NCI-H128 (cell line): ENCODE measurements around the gene ETV6.

Experiments
- DNase-seq: peaks from one replicate; lab custom pipeline; 2025; ENCODE audit not compliant: unreplicated experiment; lab: John Stamatoyannopoulos, UW

ETV6 gene

DNA sequence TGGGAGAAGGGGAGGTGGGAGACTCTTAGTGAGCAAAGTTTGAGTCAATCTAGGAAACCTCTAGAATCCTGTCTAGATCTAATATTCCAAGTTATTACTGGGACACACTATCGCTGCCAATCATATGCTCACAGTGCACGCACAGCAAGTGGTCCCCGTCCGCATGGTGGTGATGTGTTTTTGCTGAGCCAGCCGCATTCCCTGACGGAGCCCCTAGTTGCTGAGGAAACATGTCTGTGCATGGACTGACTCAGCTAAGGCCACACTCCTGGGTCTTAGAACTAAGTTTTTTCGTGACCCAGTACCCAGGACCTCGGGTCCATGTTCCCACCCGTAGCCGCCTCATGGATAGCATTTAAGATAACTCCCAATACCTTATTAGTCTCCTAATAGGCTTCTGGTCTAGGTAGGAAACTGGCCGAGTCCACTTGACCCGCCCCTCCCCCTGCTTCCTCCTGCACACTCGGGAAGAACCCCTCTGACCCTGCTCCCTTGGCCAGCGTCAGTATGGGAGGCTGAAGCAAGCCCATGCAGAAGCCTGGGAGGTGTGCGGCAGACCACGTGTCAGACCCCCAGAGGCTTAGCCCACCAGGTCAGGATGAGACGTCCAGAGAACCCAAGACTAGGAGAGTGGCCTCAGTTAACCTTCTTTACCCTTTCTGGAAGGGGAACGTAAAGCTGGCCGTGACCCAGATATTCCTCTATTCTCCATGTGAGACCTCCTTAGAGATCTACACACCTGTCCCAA is 200.5 kb downstream of the ETV6 start:
- no peak for DNase-seq

DNA sequence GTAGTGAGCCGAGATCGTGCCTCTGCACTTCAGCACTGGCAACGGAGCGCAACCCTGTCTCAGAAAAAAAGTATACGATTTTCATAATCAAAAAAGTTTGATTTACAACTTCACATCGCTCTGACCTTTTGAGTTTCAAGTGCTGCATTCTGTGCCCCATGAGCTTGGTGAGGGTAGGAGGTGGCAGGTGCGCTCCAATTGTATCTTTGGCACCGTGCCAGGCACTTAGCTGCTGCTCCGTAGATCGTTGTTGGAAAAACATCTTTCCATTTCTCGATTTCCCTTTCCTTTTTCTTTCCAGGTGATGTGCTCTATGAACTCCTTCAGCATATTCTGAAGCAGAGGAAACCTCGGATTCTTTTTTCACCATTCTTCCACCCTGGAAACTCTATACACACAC is 203.7 kb downstream of the ETV6 start:
- peak; percentile 91 for DNase-seq

GRCh38 chr12:11854011-11854499 is 204.6 kb downstream of the ETV6 start:
- no peak for DNase-seq

DNA sequence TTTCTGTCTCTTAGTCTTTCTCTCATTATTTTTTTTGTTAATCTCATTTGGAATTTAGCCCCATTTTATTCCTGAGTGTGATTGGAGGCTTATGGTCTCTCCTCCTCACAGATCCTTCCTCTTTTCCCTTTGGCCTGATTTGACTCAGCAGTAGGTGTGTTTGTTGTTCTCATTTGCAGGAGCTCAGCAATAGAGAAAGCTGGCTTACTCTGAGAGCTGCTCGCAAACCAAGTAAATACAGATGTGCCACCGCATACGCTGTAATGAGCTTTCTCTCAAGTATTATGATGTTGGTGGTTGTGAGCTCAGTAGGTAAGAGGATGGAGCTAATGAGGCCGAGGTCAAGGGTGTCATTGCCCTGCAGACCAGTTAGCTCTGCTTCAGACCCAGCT is 206.5 kb downstream of the ETV6 start:
- DNase-seq: no peak

DNA sequence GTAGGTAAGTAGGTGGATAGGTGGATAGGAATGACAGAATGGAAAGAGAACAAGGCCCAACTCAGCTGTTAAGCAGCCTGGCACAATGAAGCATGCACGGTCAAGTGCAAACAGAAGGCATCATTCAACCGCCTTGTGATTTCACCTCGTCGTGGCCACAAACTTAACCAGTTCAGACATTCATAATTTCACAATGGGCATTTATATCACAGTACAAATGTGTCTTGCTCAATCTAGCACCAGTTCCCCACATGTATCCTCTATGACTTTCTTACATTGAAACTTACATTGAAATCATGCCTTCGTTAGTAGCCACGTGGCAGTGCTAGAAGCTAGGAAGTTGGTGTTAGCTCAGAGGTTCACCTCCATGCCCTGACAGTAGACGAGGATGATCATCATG is 207.5 kb downstream of the ETV6 start:
- DNase-seq: no peak

DNA sequence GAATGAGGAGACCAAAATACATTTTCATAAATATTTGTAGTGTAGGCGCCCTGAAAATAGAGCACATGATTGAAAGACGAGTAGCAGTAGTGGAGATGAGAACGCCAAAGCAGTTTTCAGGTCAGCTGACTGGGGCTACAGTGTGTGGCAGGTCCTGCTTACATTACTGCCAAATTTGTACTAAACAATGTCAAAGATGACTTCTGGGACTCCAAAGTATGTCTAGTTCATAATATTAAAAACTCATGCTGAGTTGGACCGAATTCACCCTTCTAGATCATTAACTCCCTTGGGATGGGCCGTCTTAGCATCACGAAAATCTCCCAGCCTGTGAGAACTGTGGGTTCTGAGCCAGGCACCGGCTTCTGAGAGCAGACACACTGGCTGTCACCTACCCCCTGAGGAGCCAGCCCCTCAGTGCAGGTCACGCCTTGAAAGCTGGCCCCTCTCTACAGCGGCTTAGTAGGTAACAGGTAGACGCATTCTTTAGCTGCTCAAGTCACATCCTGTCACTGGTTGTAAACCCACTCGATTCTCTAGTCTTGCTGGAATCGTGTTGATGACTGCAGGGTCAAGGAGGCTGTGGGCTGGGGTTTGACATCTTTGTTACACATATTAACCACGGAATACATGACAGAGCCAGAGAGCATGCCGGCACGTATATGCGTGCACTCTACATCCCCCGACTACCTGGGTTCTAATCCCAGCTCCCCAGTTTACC is 210.4 kb downstream of the ETV6 start:
- no peak for DNase-seq

- DNase-seq: no peak
Observed at GRCh38 chr12:11861155-11861863, 211.8 kb downstream of the ETV6 start.

DNA sequence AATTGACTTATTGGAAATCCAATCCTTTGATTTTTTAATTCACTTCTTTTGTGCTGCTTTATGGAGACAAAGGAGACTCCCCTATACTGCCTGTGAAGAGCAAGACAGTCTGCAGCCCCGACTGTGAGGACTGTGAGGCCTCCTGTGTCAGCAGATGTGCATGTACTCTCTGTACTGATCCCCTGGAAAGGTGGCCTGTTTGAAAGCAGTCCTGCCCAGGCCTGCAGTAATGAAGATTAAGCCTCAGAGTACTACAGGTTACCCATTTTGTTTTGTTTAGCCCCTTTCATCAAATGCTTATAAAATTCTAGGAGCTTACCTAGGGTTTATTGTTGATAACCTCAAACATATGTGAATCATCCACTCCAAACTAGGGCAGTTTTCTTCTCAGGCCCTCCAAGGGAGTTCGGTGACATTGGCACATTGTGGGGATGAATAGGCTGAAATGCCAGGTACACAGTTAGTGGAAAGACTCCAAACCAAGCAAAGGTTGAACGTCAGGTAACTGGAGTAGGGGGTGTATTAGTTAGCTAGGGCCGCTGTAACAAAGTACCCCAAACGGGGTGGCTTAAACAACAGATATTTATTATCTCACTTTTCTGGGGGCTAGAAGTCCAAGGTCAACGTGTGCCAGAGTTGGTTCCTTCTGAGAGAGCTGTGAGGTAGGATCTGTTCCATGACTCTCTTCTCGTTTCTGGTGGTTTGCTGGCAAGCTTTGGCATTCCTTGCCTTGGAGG is 212.6 kb downstream of the ETV6 start:
- no peak for DNase-seq

DNA sequence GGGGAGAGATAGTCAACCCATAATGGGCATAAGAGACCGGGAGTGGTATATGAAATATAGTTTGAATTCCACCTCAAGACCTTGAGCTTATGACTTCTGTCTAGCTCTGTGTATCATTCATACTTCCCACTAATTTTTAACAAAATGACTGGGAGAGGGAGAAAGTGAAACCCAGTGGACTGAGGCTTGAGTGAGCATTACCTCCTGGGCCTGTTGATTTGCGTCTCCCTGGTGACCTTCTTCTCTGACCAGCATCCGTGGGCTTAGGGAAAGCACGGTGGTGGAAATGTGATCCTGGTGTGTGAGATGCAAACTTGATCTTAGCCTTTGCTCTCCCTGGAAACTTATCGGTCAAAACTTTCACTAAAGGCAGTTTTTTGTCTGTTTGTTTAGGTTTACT is 213.3 kb downstream of the ETV6 start:
- DNase-seq: no peak

GRCh38 chr12:11863478-11863906 is 214.0 kb downstream of the ETV6 start:
- no peak for DNase-seq

DNA sequence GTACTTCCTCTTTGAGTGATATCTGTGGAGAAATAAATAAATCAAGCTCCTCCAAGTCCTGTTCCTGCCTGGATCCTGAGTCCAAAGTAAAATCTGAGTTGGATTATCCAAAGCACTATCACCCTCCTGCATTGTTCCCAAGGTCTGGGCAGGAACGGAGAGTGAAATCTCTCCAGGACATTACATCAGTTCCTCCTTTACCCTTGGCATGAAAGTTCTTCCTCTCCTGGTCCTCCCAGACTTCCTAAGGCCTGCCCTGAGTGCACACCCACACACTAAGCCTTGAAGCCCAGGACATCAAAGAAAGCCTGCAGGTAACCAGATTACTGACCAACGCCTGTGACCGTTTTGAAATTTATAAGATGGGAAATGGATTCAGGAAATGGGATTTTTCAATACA is 214.5 kb downstream of the ETV6 start:
- DNase-seq: no peak

GRCh38 chr12:11865824-11866223 is 216.3 kb downstream of the ETV6 start:
- DNase-seq: no peak

DNA sequence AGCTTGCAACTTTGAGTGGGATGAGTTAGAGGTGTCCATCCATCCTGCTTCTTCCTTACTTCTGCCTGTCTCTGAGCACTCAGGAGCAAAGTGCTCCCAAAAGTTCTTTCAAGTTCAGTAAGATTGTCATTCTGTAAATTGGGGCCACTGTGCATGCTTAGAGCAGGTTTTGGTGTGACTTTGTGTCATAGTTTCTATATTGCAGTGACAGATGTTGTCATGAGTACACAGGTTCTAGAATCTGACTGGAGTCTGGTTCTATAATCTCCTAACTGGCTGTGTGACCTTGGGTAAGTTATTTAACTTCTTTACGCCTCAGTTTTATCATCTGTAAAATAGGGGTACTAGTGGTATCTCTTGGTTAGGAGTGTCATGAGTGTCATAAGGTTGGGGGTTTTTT is 218.6 kb downstream of the ETV6 start:
- no peak for DNase-seq

DNA sequence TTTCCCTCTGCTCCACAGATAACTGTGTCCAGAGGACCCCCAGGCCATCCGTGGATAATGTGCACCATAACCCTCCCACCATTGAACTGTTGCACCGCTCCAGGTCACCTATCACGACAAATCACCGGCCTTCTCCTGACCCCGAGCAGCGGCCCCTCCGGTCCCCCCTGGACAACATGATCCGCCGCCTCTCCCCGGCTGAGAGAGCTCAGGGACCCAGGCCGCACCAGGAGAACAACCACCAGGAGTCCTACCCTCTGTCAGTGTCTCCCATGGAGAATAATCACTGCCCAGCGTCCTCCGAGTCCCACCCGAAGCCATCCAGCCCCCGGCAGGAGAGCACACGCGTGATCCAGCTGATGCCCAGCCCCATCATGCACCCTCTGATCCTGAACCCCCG is 219.9 kb downstream of the ETV6 start:
- DNase-seq: no peak

DNA sequence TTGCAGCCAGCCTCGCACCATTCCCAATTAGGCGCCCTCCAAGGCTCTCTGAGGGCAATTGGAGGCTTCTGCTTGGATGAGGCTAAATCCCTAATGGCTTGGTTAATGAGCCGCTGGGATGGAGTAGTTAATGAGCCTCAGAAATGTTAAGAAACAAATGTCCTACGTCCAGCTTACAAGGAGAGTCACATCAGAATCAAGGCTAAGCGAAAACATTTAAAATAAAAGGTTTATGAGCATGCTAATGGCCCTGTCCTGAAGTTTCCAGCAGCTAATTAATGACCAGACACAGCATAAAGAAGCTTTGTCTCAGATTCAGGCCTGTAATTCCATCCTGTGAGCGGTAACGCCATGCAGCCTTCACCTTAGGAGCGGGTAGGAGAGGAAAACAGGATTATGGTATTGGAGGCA is 220.6 kb downstream of the ETV6 start:
- DNase-seq: no peak

DNA sequence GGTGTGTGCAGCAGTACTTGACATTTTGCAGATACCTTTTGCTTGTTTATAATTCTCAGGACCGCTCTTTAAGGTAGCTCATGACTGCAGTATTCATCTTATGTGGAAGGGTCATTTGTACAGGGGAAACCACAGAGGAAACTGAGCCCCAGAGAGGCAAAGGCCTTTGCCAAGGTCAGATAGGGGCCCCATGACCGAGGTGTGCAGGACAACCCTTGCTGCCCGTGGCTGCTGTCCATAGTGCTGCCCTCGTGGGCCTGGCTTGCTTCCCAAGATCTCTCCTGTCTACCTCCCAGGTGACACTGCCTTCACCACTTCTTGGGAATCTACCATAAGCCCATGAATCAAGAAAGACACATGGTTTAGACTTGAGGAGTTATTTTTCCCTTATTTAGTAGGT is 222.6 kb downstream of the ETV6 start:
- no peak for DNase-seq

DNA sequence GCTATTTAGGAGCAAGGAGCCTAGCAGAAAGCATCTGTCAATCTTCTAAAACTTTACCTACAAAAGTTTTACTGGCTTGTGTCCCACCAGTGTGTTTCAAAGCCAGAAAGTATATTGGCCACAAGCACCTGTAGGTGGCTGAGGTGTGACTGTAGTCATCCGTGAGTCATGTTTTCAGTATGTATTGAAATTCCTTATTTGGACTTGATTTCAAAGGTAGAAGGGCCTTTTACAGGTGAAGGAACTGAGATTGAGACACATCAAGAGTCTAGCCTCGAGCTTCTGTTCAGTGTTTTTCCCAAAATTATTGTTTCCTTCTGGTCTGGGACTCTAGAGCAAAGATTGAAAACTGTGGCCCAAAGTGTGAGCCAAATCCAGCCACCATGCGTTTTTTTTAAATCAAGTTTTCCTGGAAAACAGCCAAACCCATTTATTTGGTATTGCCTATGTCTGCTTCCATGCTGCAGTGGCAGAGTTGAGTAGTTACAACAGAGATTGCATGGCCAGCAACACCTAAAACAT is 226.0 kb downstream of the ETV6 start:
- no peak for DNase-seq

GRCh38 chr12:11876307-11876706 is 226.8 kb downstream of the ETV6 start:
- DNase-seq: no peak

GRCh38 chr12:11877102-11877826 is 227.8 kb downstream of the ETV6 start:
- no peak for DNase-seq
